ENCODE data around the gene FNTB.
A peak's percentile ranks its signal among the peaks of the same experiment; 100 is the strongest.

FNTB gene

DNA sequence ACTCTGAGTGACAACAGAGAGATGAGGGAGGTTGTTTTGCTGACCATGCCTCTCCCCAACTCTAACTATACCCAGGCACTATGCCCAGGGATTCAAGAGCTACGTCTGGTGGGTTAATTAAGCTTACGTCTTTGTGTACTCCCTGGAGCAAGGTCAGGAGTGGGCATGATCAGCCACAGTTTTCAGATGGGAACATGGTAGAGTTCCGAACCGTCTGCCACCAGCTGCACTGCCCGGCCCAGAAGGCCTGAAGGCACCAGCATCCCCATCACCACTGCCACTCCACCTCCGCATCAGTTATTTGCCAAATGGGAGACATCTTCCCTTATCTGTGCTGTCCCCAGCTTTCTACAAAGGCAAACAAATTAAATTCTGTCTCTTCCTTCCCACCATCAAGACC, 33.0 kb upstream of the FNTB start:
- no peak for DNase-seq

DNA sequence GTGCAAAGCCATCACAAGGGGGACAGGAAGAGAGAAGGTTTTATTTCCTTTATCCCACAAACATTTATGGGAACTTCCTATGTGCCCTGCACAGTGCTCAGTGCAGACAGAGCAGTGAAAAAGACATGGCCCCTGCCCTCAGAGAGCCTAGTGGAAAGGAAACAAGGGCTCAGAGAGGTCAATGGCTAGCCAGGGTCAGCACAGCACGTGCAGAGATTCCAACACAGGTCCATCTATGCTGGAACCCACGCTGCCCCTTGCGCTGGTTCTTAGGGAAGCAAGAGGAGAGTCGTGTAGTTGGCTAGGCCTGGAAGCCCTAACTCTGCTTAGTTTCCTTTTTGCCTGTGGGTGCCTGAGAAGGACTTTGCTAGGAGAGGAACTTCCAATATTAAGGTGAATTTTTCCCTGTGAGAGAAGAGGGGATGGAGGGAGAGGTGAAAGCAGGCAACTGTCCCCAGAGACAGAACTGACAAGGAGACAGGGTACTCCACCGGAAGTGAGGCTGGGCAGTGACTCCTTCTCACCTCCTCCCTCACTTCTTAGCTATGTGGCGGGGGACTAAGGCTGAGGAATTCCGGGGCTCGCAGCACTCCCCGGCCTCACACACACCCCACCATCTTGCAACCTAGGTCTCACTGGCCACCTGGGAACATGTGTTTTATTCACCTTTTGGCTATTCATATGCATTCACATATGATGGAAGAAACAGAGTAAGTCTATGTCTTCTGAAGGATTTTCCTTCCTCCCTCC, 32.0 kb upstream of the FNTB start:
- no peak for DNase-seq

DNA sequence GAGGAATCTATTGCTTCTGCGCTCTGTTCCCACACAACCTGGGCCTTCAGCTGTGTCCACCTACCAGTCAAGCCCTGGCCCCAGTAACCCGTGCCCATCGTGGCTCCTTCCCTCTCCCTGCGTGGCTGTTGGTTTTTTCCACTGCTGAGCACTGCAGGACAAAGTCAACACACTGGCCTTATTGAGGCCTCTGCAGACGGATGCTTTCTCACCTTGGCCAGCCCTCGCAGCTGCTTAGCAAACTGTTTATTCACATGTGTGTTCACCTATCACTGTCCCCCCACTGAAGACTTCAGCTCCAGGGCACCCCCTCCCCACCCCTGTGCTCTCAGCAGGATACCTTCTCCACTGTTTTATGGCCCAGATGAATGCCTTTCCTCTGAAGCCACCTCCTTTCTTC, 31.4 kb upstream of the FNTB start:
- peak; percentile 29 for DNase-seq

DNA sequence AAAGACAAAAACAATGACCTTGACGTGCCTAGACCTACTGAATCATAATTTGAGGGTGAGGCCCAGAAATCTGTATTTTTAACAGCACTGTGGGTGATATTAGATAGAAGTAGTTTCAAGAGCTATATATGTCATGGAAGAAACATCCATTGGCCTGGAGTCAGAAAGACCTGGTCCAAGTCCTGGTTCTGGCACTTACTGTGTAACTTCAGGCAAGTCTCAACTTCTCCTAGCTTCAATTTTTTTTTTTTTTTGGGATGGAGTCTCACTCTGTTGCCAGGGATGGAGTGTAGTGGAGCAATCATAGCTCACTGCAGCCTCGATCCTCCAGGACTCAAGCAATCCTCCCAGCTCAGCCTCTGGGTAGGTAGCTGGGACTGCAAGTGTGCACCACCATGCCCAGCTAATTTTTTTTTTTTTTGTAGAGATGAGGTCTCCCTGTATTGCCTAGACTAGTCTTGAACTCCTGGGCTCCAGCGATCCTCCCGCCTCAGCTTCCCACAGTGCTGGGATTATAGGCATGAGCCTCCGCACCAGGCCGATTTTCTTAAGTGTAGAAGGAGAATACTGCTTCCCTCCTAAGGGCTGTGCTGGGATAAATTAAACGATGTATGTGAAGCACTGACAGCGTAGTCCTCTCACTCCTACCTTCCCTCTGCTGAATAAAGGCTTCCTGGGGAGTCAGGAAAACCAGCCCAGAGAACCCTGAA, 29.8 kb upstream of the FNTB start:
- DNase-seq, result no peak

DNA sequence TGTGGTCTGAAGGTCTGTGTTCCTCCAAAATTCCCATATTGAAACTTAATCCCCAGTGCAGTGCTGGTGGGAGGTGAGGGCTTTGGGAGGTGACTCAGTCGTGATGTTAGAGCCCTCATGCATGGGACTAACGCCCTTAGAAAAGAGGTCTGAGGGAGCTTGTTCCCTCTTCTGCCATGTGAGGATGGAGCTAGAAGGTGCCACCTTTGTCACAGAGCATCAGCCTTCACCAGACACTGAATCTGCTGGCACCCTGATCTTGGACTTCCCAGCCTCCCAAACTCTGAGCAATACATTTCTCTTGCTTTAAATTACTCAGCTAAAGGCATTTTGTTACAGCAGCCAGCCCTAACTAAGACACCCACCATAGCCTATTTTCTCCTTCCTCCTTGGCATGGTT, 28.5 kb upstream of the FNTB start:
- DNase-seq, result no peak

DNA sequence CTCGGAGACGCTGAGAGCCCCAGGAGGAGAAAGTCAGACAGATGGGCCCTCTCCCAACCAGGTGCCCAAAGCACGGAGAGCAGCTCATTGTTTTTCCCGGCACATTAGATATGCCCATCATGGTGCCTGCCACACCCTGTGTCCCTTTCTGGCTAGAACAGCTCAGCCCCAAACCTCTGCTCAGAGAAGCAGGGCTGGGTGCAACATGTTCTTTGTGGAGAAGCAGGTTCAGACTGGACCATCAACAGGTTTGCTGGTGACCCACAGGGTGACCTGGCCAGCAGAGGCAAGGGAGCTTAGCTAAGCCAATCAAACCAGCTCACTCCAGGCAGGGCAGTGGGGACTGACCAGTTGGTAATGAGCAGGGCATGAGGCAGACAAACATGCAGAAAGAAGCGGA, 28.0 kb upstream of the FNTB start:
- no peak for DNase-seq

DNA sequence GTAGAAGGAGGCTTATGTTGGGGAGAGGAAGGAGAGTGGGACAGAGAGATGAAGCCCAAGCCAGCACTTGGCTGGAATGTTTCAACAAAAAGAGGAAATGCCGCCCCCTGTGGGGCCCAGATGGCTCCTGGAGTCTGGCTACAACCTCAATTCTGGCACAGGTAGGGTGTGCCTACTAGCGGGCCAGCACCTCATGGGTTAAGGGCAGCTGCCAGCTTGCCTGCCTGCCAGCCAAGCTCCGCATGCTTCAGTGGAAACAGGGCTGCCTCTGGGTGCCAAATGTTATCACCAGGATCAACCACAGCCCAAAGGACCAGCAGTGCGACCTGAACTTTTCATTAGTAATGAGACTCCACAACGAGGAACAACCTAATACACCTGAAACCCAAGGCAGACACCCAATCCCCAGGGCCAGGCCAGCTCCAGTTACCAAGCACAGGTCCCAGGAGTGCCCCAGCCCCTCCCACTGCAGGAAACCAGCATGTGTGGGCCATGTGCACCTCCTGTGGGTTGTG, 25.9 kb upstream of the FNTB start:
- no peak for DNase-seq

DNA sequence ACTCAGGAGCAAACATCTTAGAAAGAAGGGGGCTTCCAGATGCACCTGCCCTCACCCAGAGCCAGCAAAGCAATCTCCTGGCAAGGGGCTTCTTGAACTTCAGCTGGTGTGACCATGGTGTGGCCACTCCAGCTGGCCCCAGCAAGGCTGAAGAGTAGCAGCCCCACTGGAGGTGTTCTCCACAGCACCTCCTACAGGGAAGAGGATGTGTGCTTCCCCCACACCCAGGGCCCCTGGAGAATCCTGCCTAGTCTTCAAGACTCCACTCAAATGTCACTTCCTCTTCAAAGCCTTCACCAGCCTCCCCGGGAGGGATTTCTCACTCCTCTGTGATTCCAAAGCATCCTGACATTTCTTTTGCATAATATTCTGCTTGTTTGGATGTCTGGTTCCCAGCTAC, 23.1 kb upstream of the FNTB start:
- DNase-seq, result no peak

DNA sequence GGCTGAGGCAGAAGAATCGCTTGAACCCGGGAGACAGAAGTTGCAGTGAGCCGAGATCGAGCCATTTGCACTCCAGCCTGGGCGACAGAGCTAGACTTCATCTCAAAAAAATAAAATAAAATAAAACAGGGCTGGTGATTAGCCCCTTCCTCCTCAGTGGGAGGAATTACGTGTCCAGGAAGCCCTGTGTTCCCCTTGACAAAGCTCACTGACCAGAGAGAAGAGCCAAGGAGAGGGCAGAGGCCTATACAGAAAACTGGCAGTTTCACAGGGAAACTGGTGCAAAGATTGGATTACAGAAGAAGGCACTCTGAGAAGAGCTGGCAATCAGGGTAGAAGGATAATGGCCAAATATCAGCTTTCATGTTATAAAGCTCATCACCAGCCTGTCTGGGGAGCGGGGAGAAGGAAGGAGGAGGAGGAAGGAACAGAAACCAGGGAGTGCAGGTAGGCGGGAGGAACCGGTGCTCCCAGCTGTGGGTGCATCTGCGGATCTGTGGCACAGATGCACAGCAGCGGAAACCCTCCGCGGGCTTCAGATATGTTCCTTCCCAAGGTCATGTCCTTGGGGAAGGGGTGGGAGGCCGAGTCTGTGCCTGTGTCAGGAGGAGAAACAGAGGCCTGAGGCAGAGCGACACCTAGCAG, 21.2 kb upstream of the FNTB start:
- DNase-seq, result no peak

DNA sequence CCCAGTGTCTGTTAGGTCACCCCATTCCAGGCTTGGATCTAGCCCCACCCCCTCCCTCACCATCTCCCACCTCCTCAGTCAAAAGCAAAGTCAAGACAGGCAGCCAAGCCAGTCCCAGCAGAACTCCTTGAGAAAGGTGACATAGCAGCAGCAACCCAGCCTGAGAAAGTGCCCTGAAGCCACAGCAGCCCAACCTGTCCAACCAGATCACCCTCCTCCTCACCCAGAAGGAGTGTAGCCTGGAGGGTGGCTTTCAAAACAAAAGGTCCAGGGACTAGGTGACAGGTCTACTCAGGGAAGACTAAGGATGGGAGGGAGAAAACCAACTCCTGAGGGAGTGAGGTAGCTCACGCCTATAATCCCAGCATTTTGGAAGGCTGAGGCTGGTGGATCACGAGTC, 19.7 kb upstream of the FNTB start:
- DNase-seq, result no peak

DNA sequence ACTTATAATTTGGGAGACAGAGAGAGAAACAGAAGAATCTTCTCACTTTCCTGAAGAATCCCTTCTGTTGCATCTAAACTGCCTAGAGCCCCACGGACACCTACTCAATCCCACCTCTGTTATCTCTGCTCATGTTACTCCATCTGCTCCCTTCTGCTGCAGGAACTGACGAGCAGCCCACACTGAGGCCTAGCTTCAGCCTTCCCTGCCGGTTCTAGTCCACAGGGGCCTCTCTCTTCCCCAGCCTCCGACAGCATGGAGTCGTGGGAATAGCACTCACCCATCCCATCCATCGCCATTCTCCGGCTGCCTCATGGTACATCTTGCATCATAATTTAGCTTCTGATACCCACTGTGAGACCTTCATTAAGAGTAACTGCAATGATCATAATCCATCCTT, 18.5 kb upstream of the FNTB start:
- DNase-seq, result no peak

DNA sequence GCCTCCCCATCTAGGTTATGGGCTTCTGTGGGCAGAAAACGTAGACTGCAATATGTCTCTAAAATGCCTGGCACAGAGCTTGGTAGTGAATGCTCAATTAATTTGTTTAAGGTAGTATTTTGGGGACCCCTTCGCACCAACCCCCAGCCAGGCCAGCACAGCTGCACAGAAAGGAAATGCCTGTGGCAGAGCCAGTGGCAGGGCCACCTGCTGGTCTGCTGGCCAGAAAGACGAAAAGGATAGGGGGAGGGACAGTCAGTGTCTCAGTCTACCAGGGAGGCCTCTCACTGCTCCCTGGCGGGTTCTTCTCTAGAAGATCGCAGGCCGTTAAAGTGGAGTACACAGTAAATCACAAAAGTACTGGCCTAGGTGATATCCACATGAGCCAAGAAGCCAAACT, 18.0 kb upstream of the FNTB start:
- DNase-seq, result no peak

DNA sequence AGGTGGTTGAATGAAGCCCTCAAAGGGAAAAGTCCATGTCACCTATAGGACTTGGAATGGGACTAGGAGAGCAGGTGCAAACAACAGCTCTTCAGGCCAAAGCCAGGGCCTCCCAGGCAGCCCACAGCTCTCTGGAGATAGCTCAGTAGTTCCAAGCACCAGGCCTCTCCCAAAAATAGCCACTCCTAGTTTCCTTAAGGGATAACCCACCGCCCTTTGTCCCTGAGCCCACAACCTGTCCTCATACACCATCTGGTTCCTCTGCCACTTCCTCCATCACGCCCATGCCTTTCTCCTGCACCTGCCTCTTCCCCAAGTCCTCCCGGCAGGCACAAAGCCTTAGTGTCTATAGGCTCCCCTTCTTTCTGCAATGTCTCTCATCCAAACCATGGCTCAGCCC, 16.7 kb upstream of the FNTB start:
- DNase-seq, result no peak

DNA sequence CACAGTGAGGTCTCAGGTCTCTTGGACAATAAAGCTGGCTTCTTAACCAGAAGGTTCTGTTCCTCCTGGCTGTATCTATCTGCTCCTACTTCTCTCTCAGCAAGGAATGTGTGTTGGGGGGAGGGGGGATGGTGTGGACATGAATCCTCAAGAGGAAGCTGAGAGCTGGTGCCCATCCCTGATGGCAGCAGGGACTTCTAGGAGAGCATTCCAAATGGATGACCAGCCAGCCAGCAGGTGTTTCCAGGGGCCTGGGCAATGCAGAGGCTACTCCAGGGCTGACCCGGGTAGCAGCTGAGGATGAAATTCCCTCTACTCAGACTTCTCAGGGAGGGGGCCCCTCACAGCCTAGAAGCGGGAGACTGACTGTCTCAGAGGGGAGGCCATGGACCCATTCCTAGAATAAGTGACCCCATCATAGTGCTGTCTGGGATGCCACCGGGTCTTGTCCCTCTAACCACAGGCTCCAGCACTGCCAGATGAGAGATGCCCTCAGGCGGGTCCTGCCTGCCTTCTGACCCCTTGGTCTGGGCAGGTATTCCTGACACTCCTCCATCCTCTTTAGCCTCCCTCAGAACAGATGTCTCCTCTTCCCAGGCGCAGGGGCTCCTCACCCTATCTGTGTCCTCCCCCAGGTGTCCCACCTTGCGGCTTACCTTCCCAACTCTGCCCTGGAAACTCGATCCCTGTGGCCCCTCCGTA, 15.8 kb upstream of the FNTB start:
- DNase-seq, result peak; percentile 27

DNA sequence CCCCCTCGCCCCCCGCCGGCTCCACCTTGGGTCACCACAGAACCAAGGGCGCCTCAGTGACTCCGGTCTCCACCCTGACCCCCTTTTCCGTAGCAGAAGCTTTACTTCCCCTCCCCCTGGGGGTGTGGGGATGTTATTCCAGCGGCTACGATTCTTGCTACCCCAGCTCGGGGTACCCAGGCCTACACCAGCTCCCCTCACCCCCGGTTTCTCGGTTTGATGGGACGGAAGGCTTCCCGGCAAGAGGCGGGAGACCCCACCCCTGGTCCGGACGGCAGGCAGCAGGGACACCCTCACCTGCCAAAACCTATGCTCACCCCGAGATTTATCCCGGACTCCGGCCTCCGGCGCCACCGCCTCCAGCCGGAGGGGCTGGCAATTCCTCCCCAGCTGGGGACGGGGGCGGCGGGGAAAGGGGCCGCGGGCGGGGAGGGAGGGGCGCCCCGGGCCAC, 15.2 kb upstream of the FNTB start:
- no peak for DNase-seq

DNA sequence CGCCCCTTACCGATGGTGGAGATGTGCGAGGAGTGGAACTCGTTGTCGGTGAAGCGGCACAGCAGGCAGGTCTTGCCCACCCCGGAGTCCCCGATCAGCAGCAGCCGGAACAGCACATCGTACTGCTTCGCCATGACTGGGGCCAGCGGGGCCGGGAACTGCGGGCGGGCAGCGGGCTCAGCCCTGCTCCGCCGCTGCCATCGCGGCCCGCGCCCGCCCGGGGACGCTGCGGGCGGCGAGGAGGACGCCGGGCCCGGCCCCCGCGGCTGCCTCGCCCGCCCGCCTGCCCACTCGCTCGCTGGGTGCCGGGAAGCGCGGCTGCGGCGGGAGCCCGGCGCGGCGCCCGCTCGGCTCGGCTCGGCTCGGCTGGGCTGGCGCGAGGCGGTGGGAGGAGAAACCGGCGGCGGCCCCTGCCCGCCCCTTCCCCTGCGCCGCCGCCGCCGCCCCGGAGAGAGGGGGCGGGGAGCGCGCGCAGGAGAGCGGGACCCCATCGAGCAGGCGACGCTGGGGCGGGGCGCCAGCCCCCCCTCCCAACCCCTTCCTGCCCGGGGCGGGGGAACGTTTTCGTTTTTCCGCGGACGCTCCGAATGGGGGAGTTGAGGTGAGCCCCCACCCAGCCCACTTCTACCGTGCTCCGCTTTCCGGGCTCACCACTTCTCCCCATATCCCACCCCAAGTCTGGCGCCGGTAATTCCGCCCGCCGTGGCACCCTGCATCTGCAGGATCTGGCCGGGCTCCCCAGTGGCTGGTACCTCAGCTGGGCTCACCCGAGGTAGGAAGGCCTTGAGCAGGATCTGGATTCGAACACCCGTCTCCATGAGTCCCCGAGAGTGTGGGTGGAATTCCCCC, 14.5 kb upstream of the FNTB start, which contains the start of gene RAB15:
Gene RAB15, minus strand, starts transcription at position 394 of the 849 bp plus-strand sequence. Its CDS starts 260 bp downstream, at position 134.
- DNase-seq, result peak; percentile 36

DNA sequence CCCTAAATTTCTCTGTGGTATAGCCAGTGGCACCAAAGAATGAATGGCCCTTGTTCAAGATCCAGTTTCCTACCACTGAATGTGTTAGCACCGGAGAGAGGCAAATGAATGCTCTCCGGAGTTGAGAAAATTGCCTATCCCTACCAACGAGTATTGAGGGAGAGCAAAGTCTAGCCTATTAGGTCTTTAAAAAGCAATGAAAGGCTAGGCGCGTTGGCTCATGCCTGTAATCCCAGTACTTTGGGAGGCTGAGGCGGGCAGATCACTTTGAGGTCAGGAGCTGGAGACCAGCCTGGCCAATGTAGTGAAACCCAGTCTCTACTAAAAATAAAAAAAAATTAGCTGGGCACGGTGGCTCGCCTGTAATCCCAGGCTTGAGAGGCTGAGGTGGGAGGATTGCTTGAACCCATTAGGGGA, 13.7 kb upstream of the FNTB start:
- DNase-seq, result no peak

DNA sequence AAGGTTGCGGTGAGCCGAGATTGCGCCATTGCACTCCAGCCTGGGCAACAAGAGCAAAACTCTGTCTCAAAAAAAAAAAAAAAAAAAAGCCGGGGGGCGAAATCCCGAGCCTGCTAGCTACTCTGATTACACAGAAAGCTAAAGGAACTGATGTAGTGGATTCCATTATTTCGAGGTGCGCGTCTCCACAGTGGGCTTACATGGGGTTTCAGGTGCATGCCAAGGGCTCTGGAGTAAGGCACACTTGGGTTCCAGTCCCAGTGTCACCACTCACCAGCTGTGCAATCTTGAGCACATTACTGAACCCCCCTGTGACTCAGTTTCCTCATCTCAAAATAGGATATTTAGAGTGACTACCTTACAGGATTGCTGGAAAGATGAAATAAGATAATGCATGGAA, 12.9 kb upstream of the FNTB start:
- no peak for DNase-seq

DNA sequence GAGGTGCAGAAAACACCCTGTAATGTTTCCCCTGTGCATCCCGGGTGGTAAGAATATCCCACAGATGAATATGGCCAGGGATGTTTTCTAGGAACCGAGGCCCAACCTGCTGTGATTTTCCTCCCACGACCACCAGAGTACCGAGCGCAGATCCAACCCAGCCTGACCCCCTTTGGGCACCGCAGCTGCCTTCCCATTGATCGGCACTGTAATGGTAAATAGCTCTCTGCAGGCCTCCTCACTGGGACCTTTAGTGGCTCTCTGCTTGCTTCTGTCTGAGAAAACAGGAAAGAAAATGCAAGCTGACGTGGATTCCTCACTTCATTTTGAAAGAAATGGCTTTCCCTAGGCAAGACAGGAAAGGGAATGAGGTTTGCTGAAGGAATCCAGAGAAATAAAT, 12.1 kb upstream of the FNTB start:
- peak; percentile 24 for DNase-seq

DNA sequence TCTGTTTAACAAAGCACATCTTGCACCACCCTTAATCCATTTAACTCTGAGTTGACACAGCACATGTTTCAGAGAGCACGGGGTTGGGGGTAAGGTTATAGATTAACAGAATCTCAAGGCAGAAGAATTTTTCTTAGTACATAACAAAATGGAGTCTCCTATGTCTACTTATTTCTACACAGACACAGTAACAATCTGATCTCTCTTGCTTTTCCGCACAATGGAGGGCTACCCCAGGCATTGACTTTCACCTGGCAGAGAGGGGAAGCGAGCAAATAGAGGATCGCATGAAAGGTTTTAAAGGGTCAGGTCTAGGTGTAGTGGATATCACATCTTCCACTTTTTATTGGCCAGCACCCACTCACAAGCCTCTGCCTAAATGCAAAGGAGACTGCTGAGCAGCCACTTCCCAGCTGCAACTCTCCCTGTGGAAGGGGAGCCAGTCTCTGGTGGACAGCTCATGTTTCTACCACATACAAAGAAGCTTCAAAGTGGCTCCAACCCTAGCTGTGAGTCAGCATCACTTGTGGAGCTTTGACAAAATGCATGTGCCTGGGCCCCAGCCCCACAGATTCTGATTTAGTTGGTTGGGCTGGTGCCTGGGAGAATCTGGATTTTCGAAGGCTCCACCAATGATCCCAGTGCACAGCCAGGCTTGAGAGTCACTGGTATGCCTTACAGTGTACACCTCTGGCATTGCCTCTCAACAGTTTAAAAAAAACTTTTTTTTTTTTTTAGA, 7.2 kb upstream of the FNTB start:
- no peak for DNase-seq

All from NCI-H146 (cell line).